HepG2 (cell line): ENCODE measurements around the gene CASKIN2. TPM values are rescaled to one million over a fixed set of nuclear protein-coding genes. Genes with fewer than 3 reads are reported as not detected.
A peak's percentile ranks its signal among the peaks of the same experiment; 100 is the strongest.

Source experiments
- ARNT ChIP-seq: fragments of 450-650 bp; IDR thresholded peaks from 2 replicates; pipeline ENCODE4 v1.6.1; 2017
- FOXJ3 ChIP-seq: sonication (generic); formaldehyde crosslinking; IDR thresholded peaks from 2 replicates; pipeline ENCODE4 v1.4.0; 2020; ENCODE audit warnings: missing genetic modification reagents, mild to moderate bottlenecking, borderline replicate concordance
- KLF13 ChIP-seq: sonication (generic); formaldehyde crosslinking; IDR thresholded peaks from 2 replicates; pipeline ENCODE4 v1.4.0; 2020; ENCODE audit warnings: mild to moderate bottlenecking, missing genetic modification reagents
- NFYC ChIP-seq: IDR thresholded peaks from 2 replicates; pipeline ENCODE4 v1.6.1; 2016; ENCODE audit warnings: missing genetic modification reagents, missing compliant biosample characterization
- NR2F6 ChIP-seq, 2 experiments: IDR thresholded peaks; 2 replicates each; pipeline ENCODE4 v1.6.1; 2016; ENCODE audit warnings: antibody characterized with exemption in 1 of 2, mild to moderate bottlenecking in 1 of 2
- ONECUT2 ChIP-seq: sonication (generic); formaldehyde crosslinking; IDR thresholded peaks from 2 replicates; pipeline ENCODE4 v1.4.0; 2020; ENCODE audit warnings: missing genetic modification reagents
- RAD51 ChIP-seq: fragments of 450-650 bp; IDR thresholded peaks from 2 replicates; pipeline ENCODE4 v1.6.1; 2016; ENCODE audit warnings: borderline replicate concordance
- RARA ChIP-seq: IDR thresholded peaks from 2 replicates; pipeline ENCODE4 v1.6.1; 2016; ENCODE audit warnings: missing genetic modification reagents, missing compliant biosample characterization
- RELA ChIP-seq: sonication (generic); formaldehyde crosslinking; IDR thresholded peaks from 2 replicates; pipeline ENCODE4 v1.4.0; 2020; ENCODE audit warnings: missing genetic modification reagents
- SP2 ChIP-seq: sonication (generic); formaldehyde crosslinking; IDR thresholded peaks from 2 replicates; pipeline ENCODE4 v1.5.1; 2020; ENCODE audit warnings: mild to moderate bottlenecking, missing genetic modification reagents
- SP5 ChIP-seq: IDR thresholded peaks from 2 replicates; pipeline ENCODE4 v1.6.1; 2016; ENCODE audit warnings: low read depth, borderline replicate concordance
- YY1 ChIP-seq: IDR thresholded peaks from 2 replicates; pipeline ENCODE4 v1.6.1; 2011; ENCODE audit warnings: low read length, low read depth, moderate library complexity, mild to moderate bottlenecking; ENCODE audit not compliant: insufficient read depth, insufficient replicate concordance
- ZNF607 ChIP-seq: sonication (generic); formaldehyde crosslinking; IDR thresholded peaks from 2 replicates; pipeline ENCODE4 v1.5.1; 2020; ENCODE audit warnings: missing genetic modification reagents, mild to moderate bottlenecking, borderline replicate concordance
- ZNF614 ChIP-seq: IDR thresholded peaks from 2 replicates; pipeline ENCODE4 v1.6.1; 2018; ENCODE audit warnings: missing biosample characterization, missing genetic modification reagents, inconsistent platforms, borderline replicate concordance
- ZNF710 ChIP-seq: sonication (generic); formaldehyde crosslinking; IDR thresholded peaks from 2 replicates; pipeline ENCODE4 v1.5.0; 2020; ENCODE audit warnings: mild to moderate bottlenecking, missing genetic modification reagents, borderline replicate concordance
- ZNF713 ChIP-seq: sonication (generic); formaldehyde crosslinking; IDR thresholded peaks from 2 replicates; pipeline ENCODE4 v1.4.0; 2020; ENCODE audit warnings: mild to moderate bottlenecking, missing genetic modification reagents
- ZNF776 ChIP-seq: sonication (generic); formaldehyde crosslinking; IDR thresholded peaks from 2 replicates; pipeline ENCODE4 v1.4.0; 2020; ENCODE audit warnings: mild to moderate bottlenecking, missing genetic modification reagents
- polyA plus RNA-seq, 8 experiments: library from polyadenylated mRNA; depleted of rRNA in 3 of 8; stranded (reverse) in 7 of 8; unstranded in 1 of 8; fragments of >200 nt; fragmentation: Illumina TruSeq in 4 of 8; extraction: Trizol in 4 of 8; gene quantifications; 2 replicates each; pipeline versions ENCODE4 v1.2.1 to v1.2.3, GENCODE V29; 2011 to 2016; ENCODE audit warnings: low read depth in 4 of 8, missing spikeins in 1 of 8, mixed read lengths in 1 of 8; ENCODE audit not compliant: insufficient read depth in 1 of 8
- total RNA-seq, 5 experiments: library from RNA; depleted of rRNA; stranded (reverse); fragments of >200 nt; fragmentation: Illumina TruSeq; extraction: Trizol; gene quantifications; 2 replicates each; pipeline ENCODE4 v1.2.3, GENCODE V29; 2016; ENCODE audit warnings: low read depth in 1 of 5
- TF ChIP-seq, protein P1 (sequence below), 2 experiments: sonication (generic) in 1 of 2; formaldehyde crosslinking in 1 of 2; IDR thresholded peaks; 2 replicates each; pipeline versions ENCODE4 v1.4.0 to v1.6.1; 2016 to 2020; ENCODE audit warnings: borderline replicate concordance in 1 of 2, low read depth in 1 of 2, mild to moderate bottlenecking in 1 of 2, missing genetic modification reagents in 1 of 2
- TF ChIP-seq, protein P2 (sequence below), 2 experiments: sonication (generic) in 1 of 2; formaldehyde crosslinking in 1 of 2; IDR thresholded peaks; 2 replicates each; pipeline versions ENCODE4 v1.5.1 to v1.6.1; 2011 to 2020; ENCODE audit warnings: borderline replicate concordance in 1 of 2, low read depth in 1 of 2, low read length in 1 of 2, mild to moderate bottlenecking in 1 of 2, missing genetic modification reagents in 1 of 2, moderate library complexity in 1 of 2

Gene CASKIN2
- total and polyA plus RNA-seq, 2 of the 13 experiments (the other 11 are each of a cell fraction or from before 2014, with no cell fraction given) = 5.2 to 7.8 TPM

DNA sequence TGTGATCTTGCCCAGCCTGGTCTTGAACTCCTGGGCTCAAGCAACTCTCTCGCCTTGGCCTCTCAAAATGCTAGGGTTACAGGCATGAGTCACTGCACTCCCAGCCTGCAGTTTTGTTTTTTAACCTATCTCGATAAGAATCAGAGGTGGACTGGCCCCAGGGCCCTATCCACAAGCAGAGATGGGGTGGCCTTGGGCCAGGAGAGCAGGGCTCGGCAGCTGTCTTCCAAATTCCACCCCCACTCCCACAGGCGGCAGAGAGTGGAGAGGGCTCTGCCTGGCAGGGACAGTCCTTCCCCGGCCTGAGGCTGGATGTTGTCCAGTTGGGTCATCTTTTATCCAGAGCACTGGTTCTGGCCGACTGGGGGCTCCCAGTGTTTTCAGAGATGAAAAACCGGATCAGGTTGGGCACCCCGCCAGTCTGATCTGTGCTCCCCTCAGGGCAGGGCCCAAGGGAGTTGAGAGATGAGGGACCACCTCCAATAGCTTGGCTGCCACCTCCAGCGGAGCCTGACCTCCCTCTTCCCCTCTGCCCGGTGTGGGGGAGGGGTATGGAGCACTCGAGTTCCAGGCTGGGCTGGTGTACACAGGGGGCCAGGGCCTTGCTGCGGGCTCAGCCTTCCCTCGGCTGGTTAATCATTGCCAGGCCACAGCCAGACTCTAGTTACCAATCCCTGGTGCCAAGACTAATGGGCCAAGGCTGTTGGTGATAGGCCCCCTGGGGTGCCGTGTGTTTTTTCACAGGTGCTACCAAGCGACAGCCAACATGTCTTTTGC lies 41.9 kb upstream of the CASKIN2 start (continued):
- TF ChIP-seq RAD51 = no peak
- TF ChIP-seq KLF13 = no peak
- TF ChIP-seq, protein P1, sequence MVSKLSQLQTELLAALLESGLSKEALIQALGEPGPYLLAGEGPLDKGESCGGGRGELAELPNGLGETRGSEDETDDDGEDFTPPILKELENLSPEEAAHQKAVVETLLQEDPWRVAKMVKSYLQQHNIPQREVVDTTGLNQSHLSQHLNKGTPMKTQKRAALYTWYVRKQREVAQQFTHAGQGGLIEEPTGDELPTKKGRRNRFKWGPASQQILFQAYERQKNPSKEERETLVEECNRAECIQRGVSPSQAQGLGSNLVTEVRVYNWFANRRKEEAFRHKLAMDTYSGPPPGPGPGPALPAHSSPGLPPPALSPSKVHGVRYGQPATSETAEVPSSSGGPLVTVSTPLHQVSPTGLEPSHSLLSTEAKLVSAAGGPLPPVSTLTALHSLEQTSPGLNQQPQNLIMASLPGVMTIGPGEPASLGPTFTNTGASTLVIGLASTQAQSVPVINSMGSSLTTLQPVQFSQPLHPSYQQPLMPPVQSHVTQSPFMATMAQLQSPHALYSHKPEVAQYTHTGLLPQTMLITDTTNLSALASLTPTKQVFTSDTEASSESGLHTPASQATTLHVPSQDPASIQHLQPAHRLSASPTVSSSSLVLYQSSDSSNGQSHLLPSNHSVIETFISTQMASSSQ (IDR thresholded peaks at IDR 0.05; ENCODE audit: low read depth) = peak; percentile 99
- TF ChIP-seq, protein P1 (CRISPR knock-in tag; IDR thresholded peaks at IDR 0.05; ENCODE audit: borderline replicate concordance) = peak; percentile 100
- TF ChIP-seq SP5 (CRISPR knock-in tag) = peak; percentile 82
- TF ChIP-seq FOXJ3 (CRISPR knock-in tag) = peak; percentile 53; the same call in 1 of the 2 replicates
- TF ChIP-seq ZNF614 = peak; percentile 90
- peak; percentile 89; the same call in 1 of the 2 replicates for TF ChIP-seq ZNF776 (CRISPR knock-in tag)
- TF ChIP-seq NR2F6 (IDR thresholded peaks at IDR 0.05) = no peak; the same call in 1 of the 2 replicates
- peak; percentile 91 for TF ChIP-seq NR2F6 (CRISPR knock-in tag; IDR thresholded peaks at IDR 0.05)
- TF ChIP-seq ONECUT2 (CRISPR knock-in tag) = no peak; the same call in 1 of the 2 replicates
- TF ChIP-seq RELA = peak; percentile 89; the same call in 1 of the 2 replicates
- TF ChIP-seq ZNF713 (CRISPR knock-in tag) = no peak
- TF ChIP-seq YY1 = peak; percentile 62
- peak; percentile 92 for TF ChIP-seq ZNF710
- TF ChIP-seq ZNF607 (CRISPR knock-in tag) = peak; percentile 96
- TF ChIP-seq SP2 (CRISPR knock-in tag) = peak; percentile 47; the same call in 1 of the 2 replicates
- TF ChIP-seq RARA (CRISPR knock-in tag) = peak; percentile 94
- peak; percentile 74 for TF ChIP-seq NFYC (CRISPR knock-in tag)
- TF ChIP-seq, protein P2, sequence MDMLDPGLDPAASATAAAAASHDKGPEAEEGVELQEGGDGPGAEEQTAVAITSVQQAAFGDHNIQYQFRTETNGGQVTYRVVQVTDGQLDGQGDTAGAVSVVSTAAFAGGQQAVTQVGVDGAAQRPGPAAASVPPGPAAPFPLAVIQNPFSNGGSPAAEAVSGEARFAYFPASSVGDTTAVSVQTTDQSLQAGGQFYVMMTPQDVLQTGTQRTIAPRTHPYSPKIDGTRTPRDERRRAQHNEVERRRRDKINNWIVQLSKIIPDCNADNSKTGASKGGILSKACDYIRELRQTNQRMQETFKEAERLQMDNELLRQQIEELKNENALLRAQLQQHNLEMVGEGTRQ (IDR thresholded peaks at IDR 0.05; ENCODE audit: low read depth, low read length) = no peak
- TF ChIP-seq, protein P2 (CRISPR knock-in tag; IDR thresholded peaks at IDR 0.05; ENCODE audit: borderline replicate concordance) = no peak
- TF ChIP-seq ARNT = no peak
